Measurements from ENCODE around the gene NHEJ1. TPM values are rescaled to one million over a fixed set of nuclear protein-coding genes. Genes with fewer than 3 reads are reported as not detected.

Gene NHEJ1
- total and polyA plus RNA-seq, 2 of the 13 experiments (the other 11 are each of a cell fraction or from before 2014, with no cell fraction given): 30.0 to 30.7 TPM

DNA sequence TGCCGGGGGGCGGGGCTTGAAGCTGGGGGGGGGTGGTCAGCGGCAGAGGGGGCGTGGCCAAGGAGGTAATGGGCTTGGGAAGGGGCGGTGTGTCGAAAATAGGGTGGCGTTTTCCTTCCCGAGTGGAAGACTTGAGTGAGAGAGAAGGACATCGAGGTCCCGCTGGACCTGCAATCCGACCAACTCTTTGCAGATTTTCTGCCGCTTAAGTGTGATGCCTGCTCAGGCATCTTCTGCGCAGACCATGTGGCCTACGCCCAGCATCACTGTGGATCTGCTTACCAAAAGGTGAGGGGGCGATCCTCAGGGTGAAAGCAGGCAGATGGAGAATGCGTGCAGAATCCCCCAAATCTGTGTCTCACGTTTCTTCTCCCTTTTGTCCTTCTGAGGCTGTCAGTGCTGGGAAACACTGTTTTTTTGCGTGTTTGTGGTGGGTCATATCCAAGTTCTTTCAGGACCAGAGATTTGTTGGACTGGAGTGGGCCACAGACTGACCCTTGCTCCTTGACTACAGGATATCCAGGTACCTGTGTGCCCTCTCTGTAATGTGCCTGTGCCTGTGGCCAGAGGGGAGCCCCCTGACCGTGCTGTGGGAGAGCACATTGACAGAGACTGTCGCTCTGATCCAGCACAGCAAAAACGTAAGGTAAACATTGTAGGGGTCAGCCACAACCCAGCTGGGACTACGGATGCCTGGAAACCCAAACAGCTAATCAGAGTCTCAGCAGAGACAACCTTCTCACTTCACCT is 46.7 kb upstream of the NHEJ1 start (continued):
- TF ChIP-seq, protein P1, sequence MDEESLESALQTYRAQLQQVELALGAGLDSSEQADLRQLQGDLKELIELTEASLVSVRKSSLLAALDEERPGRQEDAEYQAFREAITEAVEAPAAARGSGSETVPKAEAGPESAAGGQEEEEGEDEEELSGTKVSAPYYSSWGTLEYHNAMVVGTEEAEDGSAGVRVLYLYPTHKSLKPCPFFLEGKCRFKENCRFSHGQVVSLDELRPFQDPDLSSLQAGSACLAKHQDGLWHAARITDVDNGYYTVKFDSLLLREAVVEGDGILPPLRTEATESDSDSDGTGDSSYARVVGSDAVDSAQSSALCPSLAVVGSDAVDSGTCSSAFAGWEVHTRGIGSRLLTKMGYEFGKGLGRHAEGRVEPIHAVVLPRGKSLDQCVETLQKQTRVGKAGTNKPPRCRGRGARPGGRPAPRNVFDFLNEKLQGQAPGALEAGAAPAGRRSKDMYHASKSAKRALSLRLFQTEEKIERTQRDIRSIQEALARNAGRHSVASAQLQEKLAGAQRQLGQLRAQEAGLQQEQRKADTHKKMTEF (CRISPR knock-in tag; IDR thresholded peaks at IDR 0.05): peak; percentile 25; the same call in 1 of the 2 replicates
- TF ChIP-seq TMF1 (CRISPR knock-in tag; IDR thresholded peaks at IDR 0.05; ENCODE audit: low read depth): no peak
- no peak; the same call in 1 of the 2 replicates for TF ChIP-seq ZNF337 (CRISPR knock-in tag; IDR thresholded peaks at IDR 0.05; ENCODE audit: borderline replicate concordance, low read depth)
- TF ChIP-seq ZNF776 (CRISPR knock-in tag; IDR thresholded peaks at IDR 0.05): no peak; the same call in 1 of the 2 replicates
- TF ChIP-seq, protein P2, sequence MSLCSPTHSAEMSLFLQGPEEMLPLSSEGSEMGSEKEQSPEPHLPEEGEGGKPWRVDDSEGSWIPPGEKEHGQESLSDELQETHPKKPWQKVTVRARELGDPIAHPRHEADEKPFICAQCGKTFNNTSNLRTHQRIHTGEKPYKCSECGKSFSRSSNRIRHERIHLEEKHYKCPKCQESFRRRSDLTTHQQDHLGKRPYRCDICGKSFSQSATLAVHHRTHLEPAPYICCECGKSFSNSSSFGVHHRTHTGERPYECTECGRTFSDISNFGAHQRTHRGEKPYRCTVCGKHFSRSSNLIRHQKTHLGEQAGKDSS (CRISPR knock-in tag; IDR thresholded peaks at IDR 0.05; ENCODE audit: borderline replicate concordance, low read depth): 0 out of 2 replicates have a peak, but pooled peaks have one; percentile 15
- 0 out of 2 replicates have a peak, but pooled peaks have one; percentile 7 for TF ChIP-seq NR2F2 (IDR thresholded peaks at IDR 0.05; ENCODE audit: borderline replicate concordance, low read depth)
- TF ChIP-seq ZNF251 (CRISPR knock-in tag; IDR thresholded peaks at IDR 0.05): 0 out of 2 replicates have a peak, but pooled peaks have one; percentile 44
- no peak; the same call in 1 of the 2 replicates for TF ChIP-seq HOXA3 (CRISPR knock-in tag; IDR thresholded peaks at IDR 0.05)
- TF ChIP-seq TSC22D2 (CRISPR knock-in tag; IDR thresholded peaks at IDR 0.05; ENCODE audit: borderline replicate concordance): 0 out of 2 replicates have a peak, but pooled peaks have one; percentile 19
- peak; percentile 49 for TF ChIP-seq SALL1 (CRISPR knock-in tag; IDR thresholded peaks at IDR 0.05)
- no peak for TF ChIP-seq REL (CRISPR knock-in tag; conservative IDR thresholded peaks at IDR 0.05)
- no peak for TF ChIP-seq IKZF4 (CRISPR knock-in tag; IDR thresholded peaks at IDR 0.05; ENCODE audit: borderline replicate concordance, low read depth, not compliant biosample characterization)
- peak; percentile 5; the same call in 1 of the 2 replicates for TF ChIP-seq HNF4A (CRISPR knock-in tag; IDR thresholded peaks at IDR 0.05)
- TF ChIP-seq GATAD1 (CRISPR knock-in tag; IDR thresholded peaks at IDR 0.05): peak; percentile 18; the same call in 1 of the 2 replicates
- no peak for TF ChIP-seq ZNF256 (CRISPR knock-in tag; conservative IDR thresholded peaks at IDR 0.05)
- TF ChIP-seq ZBTB7B (CRISPR knock-in tag; IDR thresholded peaks at IDR 0.05): peak; percentile 16; the same call in 1 of the 2 replicates
- peak; percentile 52 for TF ChIP-seq RBFOX2 (IDR thresholded peaks at IDR 0.05; ENCODE audit: low read depth, low read length)
- no peak; the same call in 1 of the 2 replicates for TF ChIP-seq ARNT2 (CRISPR knock-in tag; IDR thresholded peaks at IDR 0.05; ENCODE audit: low read depth)
- TF ChIP-seq SNAPC2 (CRISPR knock-in tag; IDR thresholded peaks at IDR 0.05): no peak
- no peak for TF ChIP-seq MYNN (CRISPR knock-in tag; IDR thresholded peaks at IDR 0.05; ENCODE audit: low read depth)
- no peak for TF ChIP-seq GABPA (IDR thresholded peaks at IDR 0.05; ENCODE audit: low read depth, low read length)
- no peak; the same call in 1 of the 2 replicates for TF ChIP-seq GABPA (CRISPR knock-in tag; IDR thresholded peaks at IDR 0.05; ENCODE audit: low read depth)
- TF ChIP-seq ZNF782 (CRISPR knock-in tag; IDR thresholded peaks at IDR 0.05; ENCODE audit: borderline replicate concordance): 0 out of 2 replicates have a peak, but pooled peaks have one; percentile 62
- no peak for TF ChIP-seq ZNF720 (CRISPR knock-in tag; IDR thresholded peaks at IDR 0.05)
- peak; percentile 4; the same call in 1 of the 2 replicates for TF ChIP-seq TBX2 (CRISPR knock-in tag; IDR thresholded peaks at IDR 0.05; ENCODE audit: borderline replicate concordance)
- no peak for TF ChIP-seq ATAD3A (CRISPR knock-in tag; IDR thresholded peaks at IDR 0.05)

All from HepG2 (cell line).